ENCODE results near the gene ESPN. TPM values are rescaled to one million over a fixed set of nuclear protein-coding genes. Genes with fewer than 3 reads are reported as not detected.
"Not testable (repeated sequence)": the region's sequence is repeated elsewhere in the genome, so short reads cannot be mapped to it uniquely, and the experiment has no call there.

ESPN gene
- total RNA-seq, 1 donor from 2014 or later: 0.18 TPM

DNA sequence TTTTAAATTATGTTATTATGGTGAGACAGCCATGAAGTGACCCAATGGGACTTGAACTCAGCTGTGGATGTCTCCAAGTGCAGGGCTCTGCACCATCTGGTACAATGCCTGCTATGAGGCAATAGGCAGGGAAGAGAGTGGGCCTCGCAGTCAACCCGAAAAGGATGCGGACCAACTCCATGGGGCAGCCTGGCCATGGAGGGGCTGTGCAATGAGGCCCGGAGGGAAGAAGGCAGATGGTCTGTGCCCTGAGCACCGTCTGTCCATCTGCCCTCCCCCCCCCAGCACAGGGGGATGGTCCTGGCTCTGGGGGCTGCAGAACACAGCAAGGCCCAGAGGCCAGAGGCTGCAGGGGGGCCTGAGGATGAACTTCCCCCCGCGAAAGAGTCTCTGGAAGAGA lies 17.0 kb downstream of the ESPN start:
- Mint-ChIP-seq H3K27ac (no peak overlapping the region), H3K4me1 (peaks cover 10% of the 10 kb centered on the region), H3K4me3 (no peak overlapping the region), H3K9me3 (no peaks in the 10 kb centered on the region), H3K36me3 (ENCODE audit: low read depth) (no peaks in the 10 kb centered on the region), H3K27me3 (peaks cover 40% of the 10 kb centered on the region)
- ATAC-seq (ENCODE audit: low read depth) (no peak), DNase-seq (no peak)
- TF ChIP-seq, protein P1, sequence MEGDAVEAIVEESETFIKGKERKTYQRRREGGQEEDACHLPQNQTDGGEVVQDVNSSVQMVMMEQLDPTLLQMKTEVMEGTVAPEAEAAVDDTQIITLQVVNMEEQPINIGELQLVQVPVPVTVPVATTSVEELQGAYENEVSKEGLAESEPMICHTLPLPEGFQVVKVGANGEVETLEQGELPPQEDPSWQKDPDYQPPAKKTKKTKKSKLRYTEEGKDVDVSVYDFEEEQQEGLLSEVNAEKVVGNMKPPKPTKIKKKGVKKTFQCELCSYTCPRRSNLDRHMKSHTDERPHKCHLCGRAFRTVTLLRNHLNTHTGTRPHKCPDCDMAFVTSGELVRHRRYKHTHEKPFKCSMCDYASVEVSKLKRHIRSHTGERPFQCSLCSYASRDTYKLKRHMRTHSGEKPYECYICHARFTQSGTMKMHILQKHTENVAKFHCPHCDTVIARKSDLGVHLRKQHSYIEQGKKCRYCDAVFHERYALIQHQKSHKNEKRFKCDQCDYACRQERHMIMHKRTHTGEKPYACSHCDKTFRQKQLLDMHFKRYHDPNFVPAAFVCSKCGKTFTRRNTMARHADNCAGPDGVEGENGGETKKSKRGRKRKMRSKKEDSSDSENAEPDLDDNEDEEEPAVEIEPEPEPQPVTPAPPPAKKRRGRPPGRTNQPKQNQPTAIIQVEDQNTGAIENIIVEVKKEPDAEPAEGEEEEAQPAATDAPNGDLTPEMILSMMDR (IDR thresholded peaks at IDR 0.05): no peak
- intact Hi-C loops (cut with micrococcal nuclease): no loop called here
- ChIA-PET CTCF (interaction anchor here (1.0 to 2.2 kb wide), 2 partner anchors 18 to 44 kb away, joined by 3 to 9 read pairs; no protein-coding TSS in a partner anchor), POLR2A (no interaction called here)

DNA sequence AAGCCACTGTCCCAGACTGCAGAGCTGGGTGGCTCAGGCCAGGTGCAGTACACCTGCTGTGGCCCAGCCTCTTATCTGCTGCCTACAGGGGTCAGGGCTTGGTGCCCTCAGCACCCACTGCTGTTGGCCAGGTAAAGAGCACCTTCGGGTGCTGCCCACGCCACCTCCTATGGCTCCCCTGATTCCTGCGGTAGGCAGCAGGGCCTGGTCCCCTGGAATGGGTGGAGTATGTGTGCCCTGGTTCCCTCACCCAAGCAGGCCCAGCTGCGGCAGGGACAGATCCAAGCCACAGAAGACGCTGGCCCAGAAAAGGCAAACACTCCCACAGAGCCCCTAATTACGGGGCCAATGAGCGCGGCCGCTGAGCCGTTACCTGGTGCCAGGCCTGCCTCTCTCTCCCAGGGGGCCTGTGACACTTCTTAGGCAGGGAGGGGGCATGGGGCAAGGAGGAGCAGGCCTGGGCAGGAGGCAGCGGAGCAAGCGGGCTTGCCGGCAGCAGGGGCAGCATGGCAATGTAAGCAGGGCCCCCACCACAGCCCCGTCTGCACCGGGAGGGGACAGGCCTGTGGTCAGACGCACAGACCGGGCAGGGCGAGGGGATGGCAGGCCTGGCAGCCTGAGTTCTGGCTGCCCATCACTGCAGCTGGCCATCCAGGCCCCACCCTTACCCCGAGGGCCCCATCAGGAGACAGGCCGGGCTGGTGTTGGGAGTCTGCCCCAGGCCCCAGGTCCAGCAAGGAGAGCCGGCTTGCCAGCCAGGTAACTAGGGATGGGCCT lies 19.0 kb downstream of the ESPN start:
- intact Hi-C loops (cut with micrococcal nuclease): no loop called here

DNA sequence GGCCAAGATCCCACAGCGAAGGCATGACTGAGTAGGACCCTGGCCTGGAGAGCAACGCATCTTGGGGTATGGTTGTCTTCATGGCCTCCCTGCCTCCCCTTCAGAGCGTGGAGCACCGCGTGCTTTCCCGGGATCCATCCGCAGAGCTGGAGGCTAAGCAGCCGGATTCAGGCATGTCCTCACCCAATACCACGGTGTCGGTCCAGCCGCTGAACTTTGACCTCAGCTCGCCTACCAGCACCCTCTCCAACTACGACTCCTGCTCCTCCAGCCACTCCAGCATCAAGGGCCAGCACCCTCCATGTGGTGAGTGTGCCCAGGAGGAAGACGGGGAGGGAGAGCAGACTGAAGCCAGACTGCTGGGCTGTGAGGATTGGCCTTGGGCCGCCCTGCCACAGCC lies 19.8 kb downstream of the ESPN start:
- CTCF ChIA-PET: no interaction called here
- no peak for DNase-seq
- H3K4me1 Mint-ChIP-seq: peaks cover 13% of the 10 kb centered on the region
- H3K4me3 Mint-ChIP-seq: no peak overlapping the region
- POLR2A ChIA-PET: no interaction called here
- intact Hi-C loops (cut with micrococcal nuclease): no loop called here
- no peaks in the 10 kb centered on the region for H3K9me3 Mint-ChIP-seq
- H3K27ac Mint-ChIP-seq: no peak overlapping the region
- H3K27me3 Mint-ChIP-seq: peaks cover 34% of the 10 kb centered on the region
- H3K36me3 Mint-ChIP-seq (ENCODE audit: low read depth): no peaks in the 10 kb centered on the region
- ATAC-seq (ENCODE audit: low read depth): no peak
- TF ChIP-seq, protein P1 (IDR thresholded peaks at IDR 0.05): no peak

More for the DNA sequence above, 19.0 kb downstream of the ESPN start:
- ATAC-seq (ENCODE audit: low read depth) (no peak), DNase-seq (no peak)
- H3K36me3 Mint-ChIP-seq (ENCODE audit: low read depth): no peaks in the 10 kb centered on the region
- peaks cover 32% of the 10 kb centered on the region for H3K27me3 Mint-ChIP-seq
- no peak overlapping the region for H3K27ac Mint-ChIP-seq
- peaks cover 11% of the 10 kb centered on the region for H3K4me1 Mint-ChIP-seq
- CTCF ChIA-PET: no interaction called here
- POLR2A ChIA-PET: no interaction called here
- no peaks in the 10 kb centered on the region for H3K9me3 Mint-ChIP-seq
- H3K4me3 Mint-ChIP-seq: no peak overlapping the region
- TF ChIP-seq, protein P1 (IDR thresholded peaks at IDR 0.05): no peak

- ATAC-seq (ENCODE audit: low read depth): no peak
- no peaks in the 10 kb centered on the region for H3K9me3 Mint-ChIP-seq
- DNase-seq: no peak
- H3K4me1 Mint-ChIP-seq: peaks cover 14% of the 10 kb centered on the region
- no peak overlapping the region for H3K27ac Mint-ChIP-seq
- no peak overlapping the region for H3K4me3 Mint-ChIP-seq
- ChIA-PET POLR2A (interaction anchor here (0.6 kb wide), 1 partner anchor 311 kb away, joined by 3 read pairs; no protein-coding TSS in a partner anchor), CTCF (no interaction called here)
- H3K36me3 Mint-ChIP-seq (ENCODE audit: low read depth): no peaks in the 10 kb centered on the region
- intact Hi-C loops (cut with micrococcal nuclease): no loop called here
- TF ChIP-seq, protein P1 (IDR thresholded peaks at IDR 0.05): no peak
- peaks cover 38% of the 10 kb centered on the region for H3K27me3 Mint-ChIP-seq
Measured at GRCh38 chr1:6445062-6445763, 20.6 kb downstream of the ESPN start.

- H3K36me3 Mint-ChIP-seq (ENCODE audit: low read depth); ATAC-seq (ENCODE audit: low read depth); H3K9me3 Mint-ChIP-seq; POLR2A ChIA-PET; DNase-seq; H3K4me3 Mint-ChIP-seq; intact Hi-C loops (cut with micrococcal nuclease); CTCF ChIA-PET; H3K27ac Mint-ChIP-seq: not testable (repeated sequence)
- H3K27me3 Mint-ChIP-seq: peaks cover 44% of the 10 kb centered on the region
- H3K4me1 Mint-ChIP-seq: peaks cover 14% of the 10 kb centered on the region
Measured at GRCh38 chr1:6445929-6446328, 21.4 kb downstream of the ESPN start.
